ENCODE measurements around the gene COLEC12.

DNA sequence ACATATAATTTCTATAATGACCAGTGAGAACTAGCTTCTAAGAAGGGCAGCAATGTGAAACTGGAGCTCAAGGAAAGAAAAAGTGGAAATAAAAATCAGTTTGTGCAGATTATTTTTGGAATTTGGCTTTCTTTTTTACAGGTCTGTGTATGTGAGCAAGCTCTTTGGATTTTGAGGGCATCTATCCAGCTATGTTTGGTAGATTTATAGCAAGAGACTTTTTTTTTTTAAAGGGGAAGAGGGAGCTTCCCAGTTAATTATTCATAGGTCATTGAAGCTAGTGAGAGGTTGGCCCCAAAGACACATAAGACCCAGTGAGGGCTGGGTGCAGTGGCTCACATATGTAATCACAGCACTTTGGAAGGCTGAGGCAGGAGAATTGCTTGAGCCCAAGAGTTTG, 24.0 kb upstream of the COLEC12 start:
- TF ChIP-seq, protein P1, sequence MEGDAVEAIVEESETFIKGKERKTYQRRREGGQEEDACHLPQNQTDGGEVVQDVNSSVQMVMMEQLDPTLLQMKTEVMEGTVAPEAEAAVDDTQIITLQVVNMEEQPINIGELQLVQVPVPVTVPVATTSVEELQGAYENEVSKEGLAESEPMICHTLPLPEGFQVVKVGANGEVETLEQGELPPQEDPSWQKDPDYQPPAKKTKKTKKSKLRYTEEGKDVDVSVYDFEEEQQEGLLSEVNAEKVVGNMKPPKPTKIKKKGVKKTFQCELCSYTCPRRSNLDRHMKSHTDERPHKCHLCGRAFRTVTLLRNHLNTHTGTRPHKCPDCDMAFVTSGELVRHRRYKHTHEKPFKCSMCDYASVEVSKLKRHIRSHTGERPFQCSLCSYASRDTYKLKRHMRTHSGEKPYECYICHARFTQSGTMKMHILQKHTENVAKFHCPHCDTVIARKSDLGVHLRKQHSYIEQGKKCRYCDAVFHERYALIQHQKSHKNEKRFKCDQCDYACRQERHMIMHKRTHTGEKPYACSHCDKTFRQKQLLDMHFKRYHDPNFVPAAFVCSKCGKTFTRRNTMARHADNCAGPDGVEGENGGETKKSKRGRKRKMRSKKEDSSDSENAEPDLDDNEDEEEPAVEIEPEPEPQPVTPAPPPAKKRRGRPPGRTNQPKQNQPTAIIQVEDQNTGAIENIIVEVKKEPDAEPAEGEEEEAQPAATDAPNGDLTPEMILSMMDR (IDR thresholded peaks at IDR 0.05; ENCODE audit: low read depth, low read length): no peak
- no peak for TF ChIP-seq EZH2phosphoT487 (IDR thresholded peaks at IDR 0.05; ENCODE audit: low read depth)

All from OCI-LY3 (cell line).